Ovary (tissue), 3 donors: ENCODE data around the gene PIBF1.

ENCODE experiments used
- CTCF ChIP-seq, 3 donors: fragments of 450-650 bp in 2 of 3; fragments of 200-600 bp in 1 of 3; IDR thresholded peaks; one replicate each; pipeline versions ENCODE4 v1.5.1 to v1.8.0; 2016 to 2022; ENCODE audit warnings: antibody characterized with exemption in 3 of 3, mild to moderate bottlenecking in 1 of 3
- EP300 ChIP-seq: sonication (generic); formaldehyde crosslinking; IDR thresholded peaks from one replicate; pipeline ENCODE4 v1.6.1; 2017; ENCODE audit warnings: antibody characterized with exemption
- POLR2A ChIP-seq: fragments of 450-650 bp; IDR thresholded peaks from one replicate; pipeline ENCODE4 v1.6.1; 2017; ENCODE audit warnings: antibody characterized with exemption, mild to moderate bottlenecking, moderate library complexity
- donor health status: DM: no; HTN: no; CAD: no.

GRCh38 chr13:73063166-73063565 is 281.2 kb downstream of the PIBF1 start:
- TF ChIP-seq CTCF (IDR thresholded peaks at IDR 0.05) = no peak
- TF ChIP-seq POLR2A = no peak
- TF ChIP-seq EP300 = no peak
